GM12878 (cell line): ENCODE results near the gene ZBTB16. TPM values are rescaled to one million over a fixed set of nuclear protein-coding genes. Genes with fewer than 3 reads are reported as not detected.

Experiments
- ATAC-seq: fragments of 200-7000 bp; cut with Tn5 transposase; 3 replicates; pipeline ENCODE4 v1.9.1; 2020; ENCODE audit warnings: mild to moderate bottlenecking, moderate library complexity
- BruUV-seq: library from RNA; stranded (reverse); fragments of 400-500 nt; replicated peaks from 2 replicates; lab custom pipeline; 2021; lab: Mats Ljungman, UMichigan
- CTCF ChIA-PET: fragments of 300-600 bp; sonication (Branson Sonifier 250); formaldehyde crosslinking; extraction: SDS; loops from one replicate; lab custom pipeline; 2021; ENCODE audit warnings: inconsistent platforms; lab: Yijun Ruan, JAX
- POLR2A ChIA-PET: fragments of 350-600 bp; formaldehyde crosslinking; extraction: SDS; loops from one replicate; lab custom pipeline; 2021; ENCODE audit warnings: inconsistent platforms; lab: Charles Lee
- RAD21 ChIA-PET: fragments of 300-600 bp; sonication (Branson Sonifier 250); formaldehyde crosslinking; loops from one replicate; lab custom pipeline; 2023; ENCODE audit warnings: antibody characterized with exemption; ENCODE audit not compliant: unreplicated experiment; lab: Charles Lee
- SMC1A ChIA-PET: fragments of 300-600 bp; sonication (Branson Sonifier 250); formaldehyde crosslinking; loops from one replicate; lab custom pipeline; 2023; ENCODE audit not compliant: unreplicated experiment, uncharacterized antibody; lab: Charles Lee
- DNase-seq: peaks from one replicate; pipeline ENCODE4 v3.0.0-alpha.2; 2011; ENCODE audit warnings: low read depth, low spot score
- FAIRE-seq: peaks from 3 replicates; lab custom pipeline; 2011; peaks lifted over from hg19 to GRCh38; lab: Jason Lieb, UNC
- H2AFZ ChIP-seq: 2 replicates; pipeline ENCODE4 v1.6.0; 2011; ENCODE audit warnings: low read depth, low read length, control low read depth; ENCODE audit not compliant: control insufficient read depth
- H3K27ac ChIP-seq: 2 replicates; pipeline ENCODE4 v1.5.1; 2011; ENCODE audit warnings: control low read depth; ENCODE audit not compliant: control insufficient read depth, insufficient read depth
- H3K27me3 ChIP-seq, 2 experiments: replicated peaks in 1 of 2; 2 replicates each; pipeline versions ENCODE4 v1.6.0 to v1.6.1; 2011; ENCODE audit warnings: low read length in 1 of 2; ENCODE audit not compliant: control insufficient read depth in 2 of 2, insufficient read depth in 2 of 2
- H3K36me3 ChIP-seq, 2 experiments: 2 replicates each; pipeline ENCODE4 v1.5.1; 2011; ENCODE audit warnings: low read length in 1 of 2; ENCODE audit not compliant: control insufficient read depth in 2 of 2, insufficient read depth in 2 of 2
- H3K4me1 ChIP-seq: 2 replicates; pipeline ENCODE4 v1.6.1; 2011; ENCODE audit warnings: mild to moderate bottlenecking, low read length, moderate library complexity, mixed read lengths; ENCODE audit not compliant: control insufficient read depth, insufficient read depth
- H3K4me2 ChIP-seq: 2 replicates; pipeline ENCODE4 v1.6.0; 2011; ENCODE audit warnings: control low read depth; ENCODE audit not compliant: control insufficient read depth, insufficient read depth
- H3K4me3 ChIP-seq: fragments of 200-600 bp; sonication (generic); 2 replicates; pipeline ENCODE4 v1.5.1; 2016
- H3K79me2 ChIP-seq: 2 replicates; pipeline ENCODE4 v1.6.0; 2011; ENCODE audit warnings: low read length; ENCODE audit not compliant: control insufficient read depth, insufficient read depth
- H3K9ac ChIP-seq: 2 replicates; pipeline ENCODE4 v1.8.0; 2011; ENCODE audit warnings: low read length, control low read depth, mixed read lengths; ENCODE audit not compliant: control insufficient read depth, insufficient read depth
- H3K9me3 ChIP-seq: replicated peaks from 3 replicates; pipeline ENCODE4 v1.5.1; 2011; ENCODE audit warnings: mild to moderate bottlenecking, low read length; ENCODE audit not compliant: control insufficient read depth, insufficient read depth
- H4K20me1 ChIP-seq: 2 replicates; pipeline ENCODE4 v1.6.0; 2011; ENCODE audit not compliant: control insufficient read depth, insufficient read depth
- BCLAF1 ChIP-seq: fragments of 450-650 bp; IDR thresholded peaks from 2 replicates; pipeline ENCODE4 v1.6.1; 2017; ENCODE audit warnings: antibody characterized with exemption, mild to moderate bottlenecking, moderate library complexity
- BMI1 ChIP-seq: fragments of 450-650 bp; IDR thresholded peaks from 2 replicates; pipeline ENCODE4 v1.6.1; 2016; ENCODE audit warnings: mild to moderate bottlenecking, moderate library complexity, borderline replicate concordance
- CEBPB ChIP-seq, 2 experiments: fragments of 150-350 bp in 1 of 2; IDR thresholded peaks; 2 replicates each; pipeline ENCODE4 v1.6.1; 2012 to 2014; ENCODE audit warnings: low read depth in 2 of 2, low read length in 2 of 2, borderline replicate concordance in 1 of 2, inconsistent platforms in 1 of 2
- CHD1 ChIP-seq: IDR thresholded peaks from 2 replicates; pipeline ENCODE4 v1.6.1; 2012; ENCODE audit warnings: low read depth, low read length, improper control_type of control experiment
- EZH2 ChIP-seq: IDR thresholded peaks from 2 replicates; pipeline ENCODE4 v1.6.1; 2012; ENCODE audit warnings: low read depth, mild to moderate bottlenecking, control low read depth, inconsistent platforms, low read length, borderline replicate concordance; ENCODE audit not compliant: control insufficient read depth
- FOS ChIP-seq: IDR thresholded peaks from 3 replicates; pipeline ENCODE4 v1.6.1; 2011; ENCODE audit warnings: borderline replicate concordance; ENCODE audit not compliant: insufficient read length; ENCODE audit errors: extremely low read depth
- IRF3 ChIP-seq: fragments of 450-650 bp; IDR thresholded peaks from 2 replicates; pipeline ENCODE4 v1.6.1; 2014; ENCODE audit warnings: mild to moderate bottlenecking
- POLR2A ChIP-seq: IDR thresholded peaks from 2 replicates; pipeline ENCODE4 v1.6.1; 2011; ENCODE audit warnings: low read depth, mild to moderate bottlenecking, low read length
- SMAD5 ChIP-seq: IDR thresholded peaks from 2 replicates; pipeline ENCODE4 v1.6.1; 2016; ENCODE audit warnings: antibody characterized with exemption, low read depth
- SUPT20H ChIP-seq: IDR thresholded peaks from 2 replicates; pipeline ENCODE4 v1.6.1; 2011; ENCODE audit warnings: low read depth, mild to moderate bottlenecking, low read length, moderate library complexity, borderline replicate concordance; ENCODE audit not compliant: control insufficient read depth
- TCF3 ChIP-seq: IDR thresholded peaks from 2 replicates; pipeline ENCODE4 v1.6.1; 2012; ENCODE audit warnings: low read depth, mild to moderate bottlenecking, low read length, borderline replicate concordance; ENCODE audit not compliant: insufficient read depth
- WRNIP1 ChIP-seq: IDR thresholded peaks from 2 replicates; pipeline ENCODE4 v1.6.1; 2011; ENCODE audit warnings: low read depth, low read length, improper control_type of control experiment, borderline replicate concordance
- WGBS: methylation state at CpG from one replicate; pipeline ENCODE4 v1.1.6; 2016; ENCODE audit warnings: low lambda C conversion rate; ENCODE audit not compliant: insufficient replicate concordance, insufficient coverage; ENCODE audit errors: missing lambda C conversion rate; 5-methylcytosine and 5-hydroxymethylcytosine counted together
- in situ Hi-C: fragments of 300-500 bp; cut with MboI; formaldehyde crosslinking; loops from 9 replicates; pipeline ENCODE4 v1.14.3; 2018; ENCODE audit warnings: mixed read lengths
- intact Hi-C: fragments of 100-400 bp; cut with micrococcal nuclease; formaldehyde crosslinking; loops from one replicate; pipeline ENCODE4 v1.14.2; 2022; ENCODE audit not compliant: unreplicated experiment
- polyA plus RNA-seq, 11 experiments: library from polyadenylated mRNA; depleted of rRNA in 4 of 11; unstranded in 6 of 11; stranded (reverse) in 5 of 11; fragments of >200 nt; fragmentation: Nextera tagmentation in 4 of 11; fragmentation: Illumina TruSeq in 1 of 11; extraction: Ambion mirVana in 4 of 11; extraction: Trizol in 1 of 11; gene quantifications; 1 replicate in 1 of 11; 2 replicates in 10 of 11; pipeline versions ENCODE4 v1.2.1 to v1.2.3, GENCODE V29; 2011 to 2016; ENCODE audit warnings: inconsistent platforms in 2 of 11, missing spikeins in 2 of 11, low read depth in 1 of 11
- total RNA-seq, 4 experiments: library from RNA; depleted of rRNA in 3 of 4; stranded (reverse); fragments of >200 nt in 3 of 4; fragmentation: Illumina TruSeq in 1 of 4; extraction: Trizol in 1 of 4; gene quantifications; 2 replicates each; pipeline versions ENCODE4 v1.2.1 to v1.2.3, GENCODE V29; 2013 to 2021
- TF ChIP-seq, protein P1 (sequence below), 3 experiments: IDR thresholded peaks in 2 of 3; conservative IDR thresholded peaks in 1 of 3; 2 replicates each; pipeline ENCODE4 v1.5.1; 2011; ENCODE audit warnings: low read depth in 3 of 3, low read length in 3 of 3, mild to moderate bottlenecking in 3 of 3, control low read depth in 2 of 3, moderate library complexity in 2 of 3, inconsistent platforms in 1 of 3, mixed read lengths in 1 of 3; ENCODE audit not compliant: control insufficient read depth in 2 of 3, insufficient read depth in 1 of 3; ENCODE audit errors: extremely low read depth in 1 of 3

Gene ZBTB16
- total and polyA plus RNA-seq, 10 of the 15 experiments (the other 5 are each of a cell fraction or from before 2014, with no cell fraction given) = 0.38 TPM; not detected in 9

GRCh38 chr11:114156131-114156581, 96.6 kb downstream of the ZBTB16 start (continued):
- TF ChIP-seq, protein P1, sequence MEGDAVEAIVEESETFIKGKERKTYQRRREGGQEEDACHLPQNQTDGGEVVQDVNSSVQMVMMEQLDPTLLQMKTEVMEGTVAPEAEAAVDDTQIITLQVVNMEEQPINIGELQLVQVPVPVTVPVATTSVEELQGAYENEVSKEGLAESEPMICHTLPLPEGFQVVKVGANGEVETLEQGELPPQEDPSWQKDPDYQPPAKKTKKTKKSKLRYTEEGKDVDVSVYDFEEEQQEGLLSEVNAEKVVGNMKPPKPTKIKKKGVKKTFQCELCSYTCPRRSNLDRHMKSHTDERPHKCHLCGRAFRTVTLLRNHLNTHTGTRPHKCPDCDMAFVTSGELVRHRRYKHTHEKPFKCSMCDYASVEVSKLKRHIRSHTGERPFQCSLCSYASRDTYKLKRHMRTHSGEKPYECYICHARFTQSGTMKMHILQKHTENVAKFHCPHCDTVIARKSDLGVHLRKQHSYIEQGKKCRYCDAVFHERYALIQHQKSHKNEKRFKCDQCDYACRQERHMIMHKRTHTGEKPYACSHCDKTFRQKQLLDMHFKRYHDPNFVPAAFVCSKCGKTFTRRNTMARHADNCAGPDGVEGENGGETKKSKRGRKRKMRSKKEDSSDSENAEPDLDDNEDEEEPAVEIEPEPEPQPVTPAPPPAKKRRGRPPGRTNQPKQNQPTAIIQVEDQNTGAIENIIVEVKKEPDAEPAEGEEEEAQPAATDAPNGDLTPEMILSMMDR (IDR thresholded peaks at IDR 0.05 in 2 of 3, conservative IDR thresholded peaks at IDR 0.05 in 1 of 3; ENCODE audit: control insufficient read depth in 2 of 3, extremely low read depth in 1 of 3, insufficient read depth in 1 of 3, low read depth in 3 of 3, low read length in 3 of 3) = no peak
- TF ChIP-seq BMI1 (no peak), SUPT20H (no peak)

GRCh38 chr11:114156782-114157181, 97.3 kb downstream of the ZBTB16 start:
- in situ Hi-C loops (no loop called here), intact Hi-C loops (no loop called here)
- CTCF ChIA-PET = no interaction called here
- BruUV-seq = no TSS peak
- H3K27me3 ChIP-seq = no peaks in the 10 kb centered on the region; a peak in 2 of 4 replicates
- H3K9me3 ChIP-seq = no peaks in the 10 kb centered on the region
- no peaks in the 10 kb centered on the region for H4K20me1 ChIP-seq
- SMC1A ChIA-PET = no interaction called here
- no peak overlapping the region for H3K4me2 ChIP-seq
- no peak for ATAC-seq
- no peak for DNase-seq
- H3K79me2 ChIP-seq = no peaks in the 10 kb centered on the region
- H2AFZ ChIP-seq = no peak overlapping the region
- WGBS = 29% methylated on average over 6 of the region's 6 CpGs
- FAIRE-seq = no peak
- RAD21 ChIA-PET = no interaction called here
- H3K9ac ChIP-seq = no peak overlapping the region
- peaks cover 6% of the 10 kb centered on the region; the same call in 1 of the 2 replicates for H3K4me1 ChIP-seq
- POLR2A ChIA-PET = no interaction called here
- H3K36me3 ChIP-seq = no peaks in the 10 kb centered on the region
- no peak overlapping the region for H3K4me3 ChIP-seq
- H3K27ac ChIP-seq = no peak overlapping the region
- no peak for TF ChIP-seq FOS
- TF ChIP-seq POLR2A = no peak
- no peak for TF ChIP-seq SMAD5
- no peak for TF ChIP-seq WRNIP1
- no peak for TF ChIP-seq CHD1
- no peak for TF ChIP-seq TCF3
- no peak for TF ChIP-seq IRF3
- no peak for TF ChIP-seq EZH2
- no peak for TF ChIP-seq CEBPB (IDR thresholded peaks at IDR 0.05; ENCODE audit: borderline replicate concordance in 1 of 2, low read depth in 2 of 2, low read length in 2 of 2)
- TF ChIP-seq BCLAF1 = no peak
